ENCODE measurements around the gene EXOSC5.

DNA sequence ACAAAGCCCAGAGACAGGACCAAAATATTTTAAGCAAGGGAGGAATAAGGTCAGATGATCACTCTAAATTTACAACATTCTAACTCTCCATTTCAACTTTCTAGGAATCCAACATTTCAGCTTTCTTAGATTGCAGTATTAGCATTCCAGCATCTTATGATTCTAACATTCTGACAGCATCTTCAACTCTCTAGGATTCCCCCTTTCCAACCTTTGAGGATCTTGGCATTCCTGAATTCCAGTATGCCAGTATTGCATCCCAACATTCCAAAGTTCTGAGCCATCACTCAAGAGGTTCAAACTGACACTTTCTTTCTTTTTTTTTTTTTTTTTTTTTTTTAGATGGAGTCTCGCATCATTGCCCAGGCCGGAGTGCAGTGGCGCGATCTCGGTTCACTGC lies 57.2 kb downstream of the EXOSC5 start:
- TF ChIP-seq, protein P1, sequence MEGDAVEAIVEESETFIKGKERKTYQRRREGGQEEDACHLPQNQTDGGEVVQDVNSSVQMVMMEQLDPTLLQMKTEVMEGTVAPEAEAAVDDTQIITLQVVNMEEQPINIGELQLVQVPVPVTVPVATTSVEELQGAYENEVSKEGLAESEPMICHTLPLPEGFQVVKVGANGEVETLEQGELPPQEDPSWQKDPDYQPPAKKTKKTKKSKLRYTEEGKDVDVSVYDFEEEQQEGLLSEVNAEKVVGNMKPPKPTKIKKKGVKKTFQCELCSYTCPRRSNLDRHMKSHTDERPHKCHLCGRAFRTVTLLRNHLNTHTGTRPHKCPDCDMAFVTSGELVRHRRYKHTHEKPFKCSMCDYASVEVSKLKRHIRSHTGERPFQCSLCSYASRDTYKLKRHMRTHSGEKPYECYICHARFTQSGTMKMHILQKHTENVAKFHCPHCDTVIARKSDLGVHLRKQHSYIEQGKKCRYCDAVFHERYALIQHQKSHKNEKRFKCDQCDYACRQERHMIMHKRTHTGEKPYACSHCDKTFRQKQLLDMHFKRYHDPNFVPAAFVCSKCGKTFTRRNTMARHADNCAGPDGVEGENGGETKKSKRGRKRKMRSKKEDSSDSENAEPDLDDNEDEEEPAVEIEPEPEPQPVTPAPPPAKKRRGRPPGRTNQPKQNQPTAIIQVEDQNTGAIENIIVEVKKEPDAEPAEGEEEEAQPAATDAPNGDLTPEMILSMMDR (conservative IDR thresholded peaks at IDR 0.05; ENCODE audit: low read depth, low read length), result no peak
- TF ChIP-seq EZH2 (IDR thresholded peaks at IDR 0.05; ENCODE audit: borderline replicate concordance, low read depth, low read length, poor library complexity, severe bottlenecking), result no peak
